Jurkat, Clone E6-1 (cell line): ENCODE measurements around the gene SDK1.

Source experiments
- DNase-seq: peaks from one replicate; pipeline ENCODE4 v3.0.0-alpha.2; 2011; ENCODE audit warnings: low read depth, low spot score
- H3K4me3 ChIP-seq: 2 replicates; pipeline ENCODE4 v1.5.1; 2011; ENCODE audit warnings: mild to moderate bottlenecking, low read length, control low read depth, moderate library complexity

Gene SDK1

DNA sequence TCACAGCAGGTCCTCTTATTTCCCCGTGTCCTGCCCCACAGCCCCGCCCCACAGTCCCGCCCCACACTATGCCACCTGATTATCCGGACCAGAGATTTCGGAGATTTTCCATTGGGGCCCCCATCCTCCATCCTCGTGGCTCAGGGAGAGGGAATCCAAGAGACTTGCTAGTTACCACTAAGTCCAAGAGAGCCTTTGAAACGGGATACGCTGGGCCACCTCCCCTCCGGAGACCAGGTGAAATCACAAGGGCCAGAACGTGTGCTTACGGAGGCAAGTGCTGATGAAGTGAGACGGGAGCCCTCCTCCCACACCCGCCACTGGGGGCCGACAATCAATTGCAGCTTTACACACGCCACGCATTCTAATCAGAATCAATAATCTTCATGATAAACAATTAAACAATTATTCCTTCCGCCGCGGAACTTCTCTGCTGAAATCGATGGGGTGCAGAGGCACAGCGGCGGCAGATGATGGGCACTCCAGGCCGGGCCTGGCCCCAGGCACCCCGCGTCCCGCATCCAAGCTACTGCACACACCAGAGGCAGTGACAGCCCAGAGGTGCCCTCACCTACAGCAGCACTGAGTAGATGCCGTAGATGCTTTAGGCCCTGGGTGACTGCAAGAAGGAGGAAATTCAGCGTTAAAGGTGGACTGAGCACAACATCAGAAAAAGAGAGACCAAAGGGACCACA, 847.0 kb downstream of the SDK1 start:
- H3K4me3 ChIP-seq = no peak overlapping the region
- no peak for DNase-seq

GRCh38 chr7:4149236-4149635, 848.2 kb downstream of the SDK1 start:
- no peak for DNase-seq
- no peak overlapping the region for H3K4me3 ChIP-seq

- no peak overlapping the region for H3K4me3 ChIP-seq
- DNase-seq = no peak
Measured at GRCh38 chr7:4149645-4150044, 848.6 kb downstream of the SDK1 start.

GRCh38 chr7:4150731-4151130, 849.7 kb downstream of the SDK1 start:
- no peak for DNase-seq
- H3K4me3 ChIP-seq = no peak overlapping the region

DNA sequence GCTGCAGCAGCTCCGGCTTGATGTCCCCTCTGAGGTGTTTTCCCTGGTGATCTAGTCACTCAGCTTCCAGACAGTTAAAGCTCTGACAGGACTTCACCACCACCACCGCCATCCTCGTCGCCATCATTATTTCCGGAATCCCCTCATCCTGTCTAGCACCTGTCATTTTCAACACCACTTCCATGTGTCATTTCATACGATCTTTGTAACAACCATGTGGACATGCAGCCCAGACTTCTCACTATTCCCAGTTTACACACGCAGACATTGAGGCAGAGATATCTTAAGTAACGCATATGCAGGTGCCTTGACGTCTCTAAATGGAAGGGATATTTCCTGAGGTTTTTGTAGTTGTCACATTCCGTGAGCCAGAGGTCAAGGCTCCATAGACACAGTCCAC, 850.5 kb downstream of the SDK1 start:
- DNase-seq = no peak
- H3K4me3 ChIP-seq = no peak overlapping the region

DNA sequence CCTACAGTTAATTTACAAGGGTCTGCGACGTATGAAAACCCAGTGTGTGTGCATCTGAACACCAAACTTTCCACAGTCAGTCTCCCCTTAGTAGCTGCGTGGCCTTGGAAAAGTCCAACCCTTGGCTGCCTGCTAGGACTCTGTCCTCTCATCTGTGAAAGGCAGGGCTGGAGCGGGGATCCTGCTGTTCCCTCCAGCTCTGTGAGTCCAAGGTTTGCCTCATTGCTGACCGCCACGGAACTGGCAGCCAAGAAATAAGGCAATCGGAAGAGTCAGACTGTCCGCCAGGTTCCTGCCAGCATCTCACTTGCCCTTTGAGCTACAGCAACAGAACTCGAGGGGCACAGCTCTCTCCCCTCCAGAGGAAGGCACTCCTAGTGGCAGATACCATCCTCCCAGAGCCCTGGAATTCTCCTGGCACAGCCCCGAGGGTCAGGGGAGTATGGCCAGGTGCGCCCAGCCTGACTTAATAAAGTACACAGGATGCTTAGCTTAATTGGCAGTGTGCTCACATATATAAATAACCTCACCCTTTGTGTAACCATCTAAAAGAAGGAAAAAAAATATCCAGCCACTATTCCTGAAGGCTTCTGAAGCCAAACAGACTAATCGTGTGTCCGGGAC, 851.0 kb downstream of the SDK1 start:
- no peak overlapping the region for H3K4me3 ChIP-seq
- no peak for DNase-seq

- H3K4me3 ChIP-seq = no peak overlapping the region
- no peak for DNase-seq
Measured at GRCh38 chr7:4154882-4155535, 854.0 kb downstream of the SDK1 start.

DNA sequence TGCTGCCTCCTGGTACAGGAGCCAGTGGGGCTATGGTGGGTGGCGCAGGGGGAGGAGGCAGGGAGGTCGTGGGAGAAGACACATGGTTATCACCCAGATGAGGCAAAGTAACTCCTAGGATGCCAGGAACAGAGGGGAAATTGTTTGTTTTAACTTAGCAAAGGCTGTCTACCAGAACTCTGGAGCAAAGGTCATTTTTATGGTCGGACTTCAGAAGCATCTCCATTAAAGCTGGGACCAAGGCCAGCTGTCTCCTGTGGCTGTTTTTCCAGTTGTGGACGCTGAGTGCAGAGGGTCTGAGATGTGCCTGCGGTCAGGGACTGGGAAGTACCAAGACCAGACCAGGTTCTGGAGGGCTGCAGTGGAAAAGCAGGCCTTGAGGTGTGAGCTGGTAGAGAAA, 855.1 kb downstream of the SDK1 start:
- DNase-seq = no peak
- no peak overlapping the region for H3K4me3 ChIP-seq

DNA sequence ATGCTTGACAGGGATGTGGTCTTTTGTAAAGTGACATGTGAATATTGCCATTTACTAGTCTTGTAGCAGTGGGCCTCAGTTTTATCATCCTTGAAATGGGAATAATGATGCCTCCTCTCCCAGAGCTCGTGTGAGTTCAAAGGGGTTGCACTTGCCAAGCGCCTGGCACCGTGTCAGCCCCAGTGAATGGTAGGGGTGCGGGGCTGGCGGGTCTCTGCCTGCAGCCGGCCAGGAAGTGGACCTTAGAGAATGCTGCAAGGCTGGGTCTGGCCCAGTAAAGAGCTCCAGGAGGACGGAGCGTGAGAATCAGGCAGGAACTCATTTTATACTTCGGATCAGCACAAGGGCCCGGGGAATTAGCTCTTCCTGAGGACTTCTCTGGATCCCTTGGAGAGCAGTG, 856.6 kb downstream of the SDK1 start:
- no peak overlapping the region for H3K4me3 ChIP-seq
- no peak for DNase-seq

DNA sequence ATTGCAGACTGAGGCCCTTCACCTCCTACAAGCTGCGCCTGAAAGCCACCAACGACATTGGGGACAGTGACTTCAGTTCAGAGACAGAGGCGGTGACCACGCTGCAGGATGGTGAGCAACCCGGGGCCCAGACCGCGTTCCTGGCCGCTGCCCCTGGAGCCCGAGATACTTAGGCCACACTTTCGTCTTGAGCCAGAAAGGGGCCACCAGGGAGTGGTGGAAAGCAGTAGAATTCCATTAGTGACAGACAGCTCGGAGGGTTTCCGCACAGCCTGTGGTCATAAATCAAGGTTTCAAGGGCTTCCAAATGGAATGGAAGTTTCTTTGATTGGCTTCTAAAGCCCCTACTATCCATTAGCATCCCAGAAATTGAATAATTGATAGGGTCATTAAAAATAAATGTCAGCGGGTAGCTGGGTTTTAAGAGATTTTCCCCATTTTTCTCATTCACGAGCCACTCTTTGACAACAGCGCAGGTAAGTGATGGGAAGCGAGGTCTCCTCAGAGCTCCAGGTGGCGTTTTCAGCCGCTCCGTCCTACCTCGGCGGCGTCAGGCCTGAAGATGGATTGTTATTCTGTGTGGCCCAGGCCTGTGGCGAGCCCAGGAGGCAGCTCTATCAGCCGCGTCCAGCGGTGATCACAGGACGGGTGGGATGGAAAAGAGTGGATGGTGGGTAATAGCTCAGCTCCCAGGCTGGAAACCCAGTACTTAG, 857.5 kb downstream of the SDK1 start:
- DNase-seq = no peak
- no peak overlapping the region for H3K4me3 ChIP-seq

DNA sequence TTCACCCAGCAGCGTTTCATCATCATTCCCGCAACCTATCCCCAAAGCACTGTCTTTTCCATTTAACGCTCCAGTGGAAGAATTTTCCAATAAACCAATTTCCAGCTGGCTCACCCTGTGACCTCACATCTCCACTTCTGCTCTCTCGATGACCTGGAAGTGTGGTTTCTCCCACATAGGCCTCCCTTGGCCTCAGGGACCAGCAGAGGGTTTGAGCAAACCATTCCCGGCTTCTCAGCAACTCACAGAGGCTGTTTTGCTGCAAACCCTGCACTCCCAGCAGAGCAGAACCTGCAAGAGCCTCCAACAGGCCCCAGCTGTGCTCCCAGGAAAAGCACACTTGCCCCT, 858.1 kb downstream of the SDK1 start:
- no peak overlapping the region for H3K4me3 ChIP-seq
- DNase-seq = no peak

DNA sequence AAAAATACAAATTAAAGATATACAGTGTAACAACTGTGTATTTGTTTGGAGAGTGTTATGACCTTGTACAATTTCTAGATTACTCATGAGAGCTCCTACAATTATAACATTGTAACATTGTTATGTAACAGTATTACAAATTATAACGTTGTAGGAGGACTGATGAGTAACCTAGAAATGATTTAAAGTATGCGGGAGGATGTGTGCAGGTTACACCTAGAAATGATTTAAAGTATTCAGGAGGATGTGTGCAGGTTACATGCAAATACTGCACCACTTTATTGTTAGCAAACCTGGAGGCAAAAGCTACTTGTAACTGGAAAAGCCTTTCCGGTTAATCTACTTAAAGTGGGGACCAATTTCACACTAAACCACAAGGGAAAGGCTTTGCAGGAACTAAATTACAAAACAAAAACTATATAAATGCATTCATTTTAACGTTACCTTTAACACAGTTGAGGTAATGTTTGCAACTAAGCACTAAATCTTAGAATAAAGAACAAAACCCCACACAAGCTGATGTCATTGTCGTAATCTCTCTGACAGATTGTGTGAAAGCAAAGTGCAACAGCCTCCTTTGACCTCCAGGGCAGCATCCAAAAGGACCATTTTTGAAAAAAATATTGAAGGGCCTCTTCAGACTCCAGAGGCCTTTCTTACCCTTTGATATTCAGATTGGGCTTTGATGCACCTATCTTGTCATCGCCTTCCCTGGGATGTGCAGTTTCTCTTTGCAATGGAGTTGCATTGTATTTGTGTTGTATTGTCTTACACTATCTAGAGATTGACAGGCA, 858.9 kb downstream of the SDK1 start:
- DNase-seq = no peak
- H3K4me3 ChIP-seq = no peak overlapping the region

DNA sequence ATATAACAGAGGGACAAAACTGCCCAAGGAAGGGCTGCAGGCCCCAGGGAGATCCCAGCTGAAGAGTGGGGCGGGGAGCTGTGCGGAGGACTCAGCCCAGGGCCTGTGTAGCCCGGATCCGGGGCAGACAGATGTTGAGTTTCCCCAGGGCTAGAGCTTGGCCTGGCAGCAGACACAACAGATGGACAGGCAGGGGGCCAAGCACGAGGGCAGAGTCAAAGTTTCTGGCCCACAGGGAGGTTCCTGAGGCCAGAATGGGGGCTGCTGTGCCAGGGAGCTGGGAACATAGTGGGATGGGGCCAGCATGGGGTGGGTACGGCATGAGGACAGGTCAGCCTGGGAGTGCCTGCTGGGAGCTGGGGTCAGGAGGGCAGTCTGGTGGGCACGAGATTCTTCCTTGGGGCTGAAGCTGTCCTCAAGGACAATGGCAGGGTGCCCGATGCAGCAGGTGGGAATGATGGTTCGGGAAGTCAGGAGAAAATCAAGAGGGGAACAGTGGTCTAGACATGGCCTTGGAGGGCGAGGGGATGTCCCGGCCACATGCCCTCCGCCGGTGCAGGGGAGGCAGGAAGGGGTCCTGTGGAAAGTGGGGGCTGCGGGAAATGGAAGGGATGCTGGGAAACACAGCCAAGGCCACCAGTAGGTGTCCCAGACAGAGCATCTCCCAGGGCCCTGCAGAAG, 862.0 kb downstream of the SDK1 start:
- H3K4me3 ChIP-seq = no peak overlapping the region
- no peak for DNase-seq

DNA sequence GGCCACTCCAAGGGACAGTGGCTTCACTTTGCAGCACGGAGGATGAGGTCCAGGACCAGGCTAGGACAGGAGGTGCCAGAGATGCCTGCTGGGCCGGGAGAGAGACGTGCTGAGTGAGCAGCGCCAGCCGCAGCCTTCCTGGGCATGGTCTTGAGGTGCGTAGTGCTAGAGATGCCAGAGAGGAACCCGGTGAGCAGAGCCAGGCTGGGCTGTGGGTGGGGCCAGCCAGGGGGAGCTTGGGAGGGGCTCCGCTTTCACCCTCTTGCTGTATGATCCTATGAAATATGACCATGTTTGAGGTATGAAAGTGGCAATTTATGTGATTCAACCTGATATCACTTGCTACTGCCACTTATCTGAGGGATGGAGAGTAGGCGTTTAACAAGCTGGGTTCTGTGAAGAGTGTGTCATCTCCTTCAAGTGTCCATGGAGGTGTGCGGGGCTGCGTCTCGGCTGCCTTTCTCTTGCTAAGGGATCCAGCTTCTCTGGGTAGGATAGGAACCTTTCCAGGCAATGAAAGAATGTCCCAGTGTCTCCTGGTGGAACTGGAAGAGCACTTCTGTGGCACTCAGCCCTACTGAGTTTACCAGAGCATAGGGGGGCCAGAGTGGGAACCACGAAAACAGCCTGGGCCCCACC, 862.6 kb downstream of the SDK1 start:
- no peak overlapping the region for H3K4me3 ChIP-seq
- no peak for DNase-seq

- DNase-seq = no peak
- H3K4me3 ChIP-seq = no peak overlapping the region
Measured at GRCh38 chr7:4164556-4164955, 863.5 kb downstream of the SDK1 start.

DNA sequence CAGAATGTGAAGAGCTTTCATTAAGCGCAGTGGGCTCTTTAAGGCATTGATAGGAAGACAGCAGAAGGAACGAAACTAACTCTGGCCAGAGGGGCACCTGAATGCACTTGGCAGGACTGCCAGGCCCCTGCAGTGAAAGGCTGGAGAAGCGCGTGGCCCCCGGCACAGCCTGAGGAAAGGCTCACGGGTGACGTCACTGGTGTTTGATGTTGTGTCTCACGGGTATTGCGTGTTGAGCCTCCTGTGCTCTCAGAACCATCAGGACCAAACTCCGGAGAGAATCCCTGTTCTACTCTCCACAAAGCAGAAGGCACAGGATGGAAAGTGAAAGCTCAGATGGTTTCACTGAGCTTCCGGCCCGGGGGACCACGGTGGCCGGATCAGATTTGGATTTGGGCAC, 865.3 kb downstream of the SDK1 start:
- H3K4me3 ChIP-seq = no peak overlapping the region
- no peak for DNase-seq

DNA sequence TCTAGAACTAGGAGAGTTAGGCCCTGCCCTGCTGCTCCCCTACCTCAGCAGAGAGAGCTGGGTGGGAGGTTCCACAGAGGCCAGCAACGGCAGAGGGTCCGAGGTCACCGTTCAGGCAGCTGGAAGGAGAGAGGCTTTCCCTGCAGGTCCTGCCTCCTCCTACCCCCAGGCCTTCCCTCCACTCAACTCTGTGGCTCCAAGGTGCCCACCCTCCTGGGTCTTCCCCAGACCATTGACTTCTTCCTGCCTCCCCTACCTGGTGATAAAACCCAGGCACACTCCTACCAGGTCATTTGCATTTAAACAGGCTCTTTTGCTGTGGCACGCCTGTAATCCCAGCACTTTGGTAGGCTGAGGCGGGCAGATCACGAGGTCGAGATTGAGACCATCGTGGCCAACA, 865.8 kb downstream of the SDK1 start:
- DNase-seq = no peak
- no peak overlapping the region for H3K4me3 ChIP-seq

- no peak overlapping the region for H3K4me3 ChIP-seq
- DNase-seq = no peak
Measured at GRCh38 chr7:4167385-4167910, 866.4 kb downstream of the SDK1 start.
